ENCODE data around the gene S1PR5.
A peak's percentile ranks its signal among the peaks of the same experiment; 100 is the strongest.
"Not testable (repeated sequence)": the region's sequence is repeated elsewhere in the genome, so short reads cannot be mapped to it uniquely, and the experiment has no call there.

Gene S1PR5

GRCh38 chr19:10539016-10539415 lies 21.8 kb upstream of the S1PR5 start:
- H3K9me3 ChIP-seq (replicated peaks in 1 of 2; ENCODE audit: control insufficient read depth in 2 of 2, insufficient read depth in 1 of 2, low read depth in 1 of 2, low read length in 2 of 2); H2BK12ac ChIP-seq (ENCODE audit: low read length); H4K91ac ChIP-seq (ENCODE audit: low read depth, low read length, poor library complexity); H2BK5ac ChIP-seq (ENCODE audit: low read length); H2BK120ac ChIP-seq (ENCODE audit: low read depth, low read length); H3K27ac ChIP-seq (replicated peaks; ENCODE audit: low read length); H3K23ac ChIP-seq (ENCODE audit: low read depth, low read length, poor library complexity); H3K79me1 ChIP-seq (ENCODE audit: low read depth, low read length); H2AFZ ChIP-seq (ENCODE audit: low read length); H4K8ac ChIP-seq (ENCODE audit: low read depth, low read length); H3K4me1 ChIP-seq (ENCODE audit: control insufficient read depth in 2 of 2, insufficient read depth in 1 of 2, low read depth in 1 of 2, low read length in 2 of 2); H3K36me3 ChIP-seq (replicated peaks in 1 of 2; ENCODE audit: control insufficient read depth in 2 of 2, insufficient read depth in 2 of 2, low read length in 2 of 2); H3K4me2 ChIP-seq (ENCODE audit: insufficient read depth, low read length, poor library complexity, severe bottlenecking); H2BK15ac ChIP-seq (ENCODE audit: low read length); H3K9ac ChIP-seq (ENCODE audit: low read depth, low read length, poor library complexity); H3K4ac ChIP-seq (ENCODE audit: low read length); DNase-seq (ENCODE audit: low spot score); H2AK5ac ChIP-seq (ENCODE audit: low read depth, low read length); H3K4me3 ChIP-seq (ENCODE audit: low read length in 2 of 2): not testable (repeated sequence)
- Histone ChIP-seq H3K18ac (ENCODE audit: low read length) (peak overlapping the region; percentile 64), H3K14ac (ENCODE audit: low read length) (peak overlapping the region; percentile 38), H3K27me3 (ENCODE audit: control insufficient read depth in 3 of 3, insufficient read depth in 3 of 3, low read depth in 1 of 3, low read length in 3 of 3) (peaks cover 0 to 16% (median 0%) of the 10 kb centered on the region in 3 experiments)
- no CpG with 5 or more reads among the region's 9 CpGs for WGBS, 2 donors (ENCODE audit: extremely low coverage in 2 of 2, insufficient read length in 2 of 2, insufficient replicate concordance in 1 of 2)

GRCh38 chr19:10538204-10538983 lies 21.1 kb upstream of the S1PR5 start:
- Histone ChIP-seq H2BK15ac (ENCODE audit: low read length) (no peak overlapping the region), H3K4me1 (ENCODE audit: control insufficient read depth in 2 of 2, insufficient read depth in 1 of 2, low read depth in 1 of 2, low read length in 2 of 2) (no peaks in the 10 kb centered on the region), H3K36me3 (replicated peaks in 1 of 2; ENCODE audit: control insufficient read depth in 2 of 2, insufficient read depth in 2 of 2, low read length in 2 of 2) (no peaks in the 10 kb centered on the region), H2AFZ (ENCODE audit: low read length) (no peak overlapping the region), H3K27me3 (ENCODE audit: control insufficient read depth in 3 of 3, insufficient read depth in 3 of 3, low read depth in 1 of 3, low read length in 3 of 3) (peaks cover 0 to 16% (median 0%) of the 10 kb centered on the region in 3 experiments), H3K9me3 (replicated peaks in 1 of 2; ENCODE audit: control insufficient read depth in 2 of 2, insufficient read depth in 1 of 2, low read depth in 1 of 2, low read length in 2 of 2) (no peaks in the 10 kb centered on the region), H2BK12ac (ENCODE audit: low read length) (no peak overlapping the region), H3K18ac (ENCODE audit: low read length) (no peak overlapping the region), H2BK120ac (ENCODE audit: low read depth, low read length) (no peak overlapping the region), H3K9ac (ENCODE audit: low read depth, low read length, poor library complexity) (no peak overlapping the region), H3K4ac (ENCODE audit: low read length) (no peak overlapping the region), H3K27ac (replicated peaks; ENCODE audit: low read length) (no peak overlapping the region), H3K79me1 (ENCODE audit: low read depth, low read length) (no peaks in the 10 kb centered on the region), H3K4me2 (ENCODE audit: insufficient read depth, low read length, poor library complexity, severe bottlenecking) (no peak overlapping the region), H3K14ac (ENCODE audit: low read length) (no peak overlapping the region), H3K23ac (ENCODE audit: low read depth, low read length, poor library complexity) (no peak overlapping the region), H2BK5ac (ENCODE audit: low read length) (no peak overlapping the region), H3K4me3 (ENCODE audit: low read length in 2 of 2) (no peak overlapping the region), H4K91ac (ENCODE audit: low read depth, low read length, poor library complexity) (no peak overlapping the region), H4K8ac (ENCODE audit: low read depth, low read length) (no peak overlapping the region), H2AK5ac (ENCODE audit: low read depth, low read length) (no peak overlapping the region)
- no peak for DNase-seq (ENCODE audit: low spot score)
- no CpG with 5 or more reads among the region's 20 CpGs for WGBS, 2 donors (ENCODE audit: extremely low coverage in 2 of 2, insufficient read length in 2 of 2, insufficient replicate concordance in 1 of 2)

GRCh38 chr19:10537668-10538067 lies 20.4 kb upstream of the S1PR5 start:
- Histone ChIP-seq H3K9ac (ENCODE audit: low read depth, low read length, poor library complexity) (no peak overlapping the region), H2BK120ac (ENCODE audit: low read depth, low read length) (no peak overlapping the region), H3K23ac (ENCODE audit: low read depth, low read length, poor library complexity) (no peak overlapping the region), H3K27me3 (ENCODE audit: control insufficient read depth in 3 of 3, insufficient read depth in 3 of 3, low read depth in 1 of 3, low read length in 3 of 3) (peaks cover 0 to 16% (median 0%) of the 10 kb centered on the region in 3 experiments), H3K4me2 (ENCODE audit: insufficient read depth, low read length, poor library complexity, severe bottlenecking) (no peak overlapping the region), H2AFZ (ENCODE audit: low read length) (no peak overlapping the region), H3K4me3 (ENCODE audit: low read length in 2 of 2) (no peak overlapping the region), H2BK12ac (ENCODE audit: low read length) (no peak overlapping the region), H2BK5ac (ENCODE audit: low read length) (no peak overlapping the region), H4K8ac (ENCODE audit: low read depth, low read length) (no peak overlapping the region), H3K4ac (ENCODE audit: low read length) (no peak overlapping the region), H3K4me1 (ENCODE audit: control insufficient read depth in 2 of 2, insufficient read depth in 1 of 2, low read depth in 1 of 2, low read length in 2 of 2) (no peaks in the 10 kb centered on the region), H3K27ac (replicated peaks; ENCODE audit: low read length) (no peak overlapping the region), H3K79me1 (ENCODE audit: low read depth, low read length) (no peaks in the 10 kb centered on the region), H2BK15ac (ENCODE audit: low read length) (no peak overlapping the region), H2AK5ac (ENCODE audit: low read depth, low read length) (no peak overlapping the region), H4K91ac (ENCODE audit: low read depth, low read length, poor library complexity) (no peak overlapping the region), H3K18ac (ENCODE audit: low read length) (no peak overlapping the region), H3K9me3 (replicated peaks in 1 of 2; ENCODE audit: control insufficient read depth in 2 of 2, insufficient read depth in 1 of 2, low read depth in 1 of 2, low read length in 2 of 2) (no peaks in the 10 kb centered on the region), H3K14ac (ENCODE audit: low read length) (no peak overlapping the region), H3K36me3 (replicated peaks in 1 of 2; ENCODE audit: control insufficient read depth in 2 of 2, insufficient read depth in 2 of 2, low read length in 2 of 2) (no peaks in the 10 kb centered on the region)
- no peak for DNase-seq (ENCODE audit: low spot score)
- no CpG with 5 or more reads among the region's 11 CpGs for WGBS, 2 donors (ENCODE audit: extremely low coverage in 2 of 2, insufficient read length in 2 of 2, insufficient replicate concordance in 1 of 2)

GRCh38 chr19:10535613-10536012 lies 18.4 kb upstream of the S1PR5 start:
- no CpG with 5 or more reads among the region's 6 CpGs for WGBS, 2 donors (ENCODE audit: extremely low coverage in 2 of 2, insufficient read length in 2 of 2, insufficient replicate concordance in 1 of 2)
- Histone ChIP-seq H3K9ac (ENCODE audit: low read depth, low read length, poor library complexity) (no peak overlapping the region), H2BK5ac (ENCODE audit: low read length) (no peak overlapping the region), H3K79me1 (ENCODE audit: low read depth, low read length) (no peaks in the 10 kb centered on the region), H3K14ac (ENCODE audit: low read length) (no peak overlapping the region), H3K23ac (ENCODE audit: low read depth, low read length, poor library complexity) (no peak overlapping the region), H3K27me3 (ENCODE audit: control insufficient read depth in 3 of 3, insufficient read depth in 3 of 3, low read depth in 1 of 3, low read length in 3 of 3) (peaks cover 0 to 16% (median 0%) of the 10 kb centered on the region in 3 experiments), H3K4me3 (ENCODE audit: low read length in 2 of 2) (no peak overlapping the region), H2AFZ (ENCODE audit: low read length) (no peak overlapping the region), H4K91ac (ENCODE audit: low read depth, low read length, poor library complexity) (no peak overlapping the region), H3K4ac (ENCODE audit: low read length) (no peak overlapping the region), H3K9me3 (replicated peaks in 1 of 2; ENCODE audit: control insufficient read depth in 2 of 2, insufficient read depth in 1 of 2, low read depth in 1 of 2, low read length in 2 of 2) (no peaks in the 10 kb centered on the region), H2AK5ac (ENCODE audit: low read depth, low read length) (no peak overlapping the region), H3K36me3 (replicated peaks in 1 of 2; ENCODE audit: control insufficient read depth in 2 of 2, insufficient read depth in 2 of 2, low read length in 2 of 2) (no peaks in the 10 kb centered on the region), H2BK120ac (ENCODE audit: low read depth, low read length) (no peak overlapping the region), H3K4me1 (ENCODE audit: control insufficient read depth in 2 of 2, insufficient read depth in 1 of 2, low read depth in 1 of 2, low read length in 2 of 2) (no peaks in the 10 kb centered on the region), H3K4me2 (ENCODE audit: insufficient read depth, low read length, poor library complexity, severe bottlenecking) (no peak overlapping the region), H3K18ac (ENCODE audit: low read length) (no peak overlapping the region), H2BK15ac (ENCODE audit: low read length) (no peak overlapping the region), H4K8ac (ENCODE audit: low read depth, low read length) (no peak overlapping the region), H3K27ac (replicated peaks; ENCODE audit: low read length) (no peak overlapping the region), H2BK12ac (ENCODE audit: low read length) (no peak overlapping the region)
- DNase-seq (ENCODE audit: low spot score): no peak
